Mesothelial cell of epicardium (in vitro differentiated cells): ENCODE measurements around the gene PLD3. TPM values are rescaled to one million over a fixed set of nuclear protein-coding genes. Genes with fewer than 3 reads are reported as not detected.

Experiments
- DNase-seq, 2 experiments: peaks; one replicate each; pipeline ENCODE4 v3.0.0; 2021; ENCODE audit warnings: low spot score in 2 of 2; ENCODE audit not compliant: unreplicated experiment in 2 of 2
- H3K27ac Mint-ChIP-seq: 2 replicates; pipeline ENCODE4 v1.8.0; 2021; ENCODE audit warnings: mixed read lengths
- H3K27me3 Mint-ChIP-seq: 2 replicates; pipeline ENCODE4 v1.8.0; 2021; ENCODE audit warnings: low read depth, mixed read lengths
- H3K36me3 Mint-ChIP-seq: 2 replicates; pipeline ENCODE4 v1.8.0; 2021; ENCODE audit warnings: mixed read lengths
- H3K4me1 Mint-ChIP-seq: 2 replicates; pipeline ENCODE4 v1.8.0; 2021; ENCODE audit warnings: mixed read lengths
- H3K4me3 Mint-ChIP-seq: 2 replicates; pipeline ENCODE4 v1.8.0; 2021; ENCODE audit warnings: mild to moderate bottlenecking, moderate library complexity, mixed read lengths
- H3K9me3 Mint-ChIP-seq: 2 replicates; pipeline ENCODE4 v1.8.0; 2021; ENCODE audit warnings: mixed read lengths
- total RNA-seq: library from RNA; stranded (reverse); gene quantifications from 3 replicates; pipeline ENCODE4 v1.2.1, GENCODE V29; 2021
- TF ChIP-seq, protein P1 (sequence below): fragments of 200-600 bp; sonication (generic); IDR thresholded peaks from one replicate; pipeline ENCODE4 v1.5.0; 2021; ENCODE audit warnings: antibody characterized with exemption; ENCODE audit not compliant: unreplicated experiment

The PLD3 gene
- total RNA-seq, 1 donor from 2014 or later = 369 TPM

DNA sequence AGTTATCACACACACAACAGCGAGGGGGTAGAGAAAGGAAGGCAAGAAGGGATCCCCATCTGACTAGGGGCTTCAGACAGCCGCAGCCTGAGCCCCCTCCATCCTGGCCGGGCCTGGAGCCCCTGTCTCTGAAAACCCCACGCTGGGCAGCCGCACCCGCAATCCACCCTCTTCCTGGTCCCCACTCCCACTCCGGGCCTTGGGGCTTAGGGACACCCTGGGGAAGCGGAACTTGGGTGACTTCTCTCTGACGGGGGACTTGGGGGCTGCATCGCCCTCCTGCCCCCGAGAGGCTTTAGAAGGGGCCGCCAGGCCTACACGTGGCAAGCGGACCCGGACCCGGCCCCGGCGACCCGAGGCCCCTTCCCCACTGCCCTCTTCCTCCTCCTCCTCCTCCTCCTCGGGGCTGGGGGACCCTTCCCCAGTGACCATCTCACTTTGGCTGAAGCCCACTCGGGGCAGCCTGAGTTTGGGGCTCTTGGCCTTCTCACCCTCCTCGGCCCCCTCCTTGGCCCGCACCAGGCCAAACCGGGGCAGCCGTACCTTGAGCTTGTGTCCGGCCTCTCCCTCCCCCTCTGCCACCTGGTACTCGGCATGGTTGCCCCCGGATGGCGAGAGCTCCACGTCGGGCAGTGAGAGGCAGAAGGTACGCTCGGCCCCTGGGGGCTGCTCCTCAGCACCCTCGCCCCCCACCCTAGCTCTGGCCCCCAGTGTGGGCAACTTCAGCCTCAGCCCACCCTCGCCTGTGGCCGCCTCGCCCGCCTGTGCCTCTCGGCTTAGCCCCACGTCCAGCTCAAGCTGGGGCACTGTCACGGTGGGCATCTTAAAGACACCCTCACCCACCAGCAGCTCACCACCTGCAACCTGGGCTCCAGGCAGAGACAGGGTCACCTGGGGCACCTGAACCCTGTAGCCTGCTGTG is 45.7 kb downstream of the PLD3 start:
- Mint-ChIP-seq H3K36me3 (no peaks in the 10 kb centered on the region), H3K4me3 (no peak overlapping the region), H3K4me1 (peaks cover 6% of the 10 kb centered on the region), H3K9me3 (no peaks in the 10 kb centered on the region), H3K27me3 (no peaks in the 10 kb centered on the region), H3K27ac (no peak overlapping the region)
- TF ChIP-seq, protein P1, sequence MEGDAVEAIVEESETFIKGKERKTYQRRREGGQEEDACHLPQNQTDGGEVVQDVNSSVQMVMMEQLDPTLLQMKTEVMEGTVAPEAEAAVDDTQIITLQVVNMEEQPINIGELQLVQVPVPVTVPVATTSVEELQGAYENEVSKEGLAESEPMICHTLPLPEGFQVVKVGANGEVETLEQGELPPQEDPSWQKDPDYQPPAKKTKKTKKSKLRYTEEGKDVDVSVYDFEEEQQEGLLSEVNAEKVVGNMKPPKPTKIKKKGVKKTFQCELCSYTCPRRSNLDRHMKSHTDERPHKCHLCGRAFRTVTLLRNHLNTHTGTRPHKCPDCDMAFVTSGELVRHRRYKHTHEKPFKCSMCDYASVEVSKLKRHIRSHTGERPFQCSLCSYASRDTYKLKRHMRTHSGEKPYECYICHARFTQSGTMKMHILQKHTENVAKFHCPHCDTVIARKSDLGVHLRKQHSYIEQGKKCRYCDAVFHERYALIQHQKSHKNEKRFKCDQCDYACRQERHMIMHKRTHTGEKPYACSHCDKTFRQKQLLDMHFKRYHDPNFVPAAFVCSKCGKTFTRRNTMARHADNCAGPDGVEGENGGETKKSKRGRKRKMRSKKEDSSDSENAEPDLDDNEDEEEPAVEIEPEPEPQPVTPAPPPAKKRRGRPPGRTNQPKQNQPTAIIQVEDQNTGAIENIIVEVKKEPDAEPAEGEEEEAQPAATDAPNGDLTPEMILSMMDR = no peak
- no peak for DNase-seq

DNA sequence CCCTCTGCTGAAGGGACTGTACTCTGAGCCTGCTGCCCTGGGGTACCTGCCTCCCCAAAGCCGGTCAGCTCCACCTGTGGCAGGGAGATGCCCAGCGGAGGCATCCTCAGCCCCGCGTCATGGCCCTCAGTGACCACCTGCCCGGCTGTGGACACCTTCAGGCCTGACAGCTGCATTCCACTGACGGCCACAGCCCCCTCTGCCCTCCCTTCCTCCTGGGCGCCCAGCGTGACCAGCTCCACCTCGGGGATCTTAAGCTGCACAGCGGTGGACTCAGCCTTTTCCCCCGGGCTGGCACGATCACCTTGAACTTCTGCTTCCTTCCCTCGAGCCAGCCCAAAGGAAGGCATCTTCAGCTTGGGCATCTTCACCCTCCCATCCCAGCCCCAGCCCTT is 46.3 kb downstream of the PLD3 start:
- Mint-ChIP-seq H3K4me1 (peaks cover 6% of the 10 kb centered on the region), H3K36me3 (no peaks in the 10 kb centered on the region), H3K27ac (no peak overlapping the region), H3K4me3 (no peak overlapping the region), H3K27me3 (no peaks in the 10 kb centered on the region), H3K9me3 (no peaks in the 10 kb centered on the region)
- TF ChIP-seq, protein P1 = no peak
- no peak for DNase-seq

DNA sequence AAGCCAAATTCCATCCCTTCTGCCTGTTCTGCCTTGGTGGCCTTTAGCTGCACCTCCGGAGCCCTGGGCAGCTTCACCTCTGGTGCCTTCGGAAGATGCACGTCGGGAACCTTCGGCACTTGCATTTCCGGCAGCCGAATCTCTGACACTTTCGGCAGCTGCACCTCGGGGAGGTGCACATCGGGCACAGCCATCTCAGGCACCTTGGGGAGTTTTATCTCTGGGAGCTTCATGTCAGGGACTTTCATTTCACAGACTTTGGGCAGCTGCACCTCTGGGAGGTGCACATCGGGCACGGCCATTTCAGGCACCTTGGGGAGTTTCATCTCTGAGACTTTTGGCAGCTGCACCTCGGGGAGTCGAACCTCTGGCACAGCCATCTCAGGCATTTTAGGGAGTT is 47.5 kb downstream of the PLD3 start:
- H3K4me1 Mint-ChIP-seq = peaks cover 6% of the 10 kb centered on the region

DNA sequence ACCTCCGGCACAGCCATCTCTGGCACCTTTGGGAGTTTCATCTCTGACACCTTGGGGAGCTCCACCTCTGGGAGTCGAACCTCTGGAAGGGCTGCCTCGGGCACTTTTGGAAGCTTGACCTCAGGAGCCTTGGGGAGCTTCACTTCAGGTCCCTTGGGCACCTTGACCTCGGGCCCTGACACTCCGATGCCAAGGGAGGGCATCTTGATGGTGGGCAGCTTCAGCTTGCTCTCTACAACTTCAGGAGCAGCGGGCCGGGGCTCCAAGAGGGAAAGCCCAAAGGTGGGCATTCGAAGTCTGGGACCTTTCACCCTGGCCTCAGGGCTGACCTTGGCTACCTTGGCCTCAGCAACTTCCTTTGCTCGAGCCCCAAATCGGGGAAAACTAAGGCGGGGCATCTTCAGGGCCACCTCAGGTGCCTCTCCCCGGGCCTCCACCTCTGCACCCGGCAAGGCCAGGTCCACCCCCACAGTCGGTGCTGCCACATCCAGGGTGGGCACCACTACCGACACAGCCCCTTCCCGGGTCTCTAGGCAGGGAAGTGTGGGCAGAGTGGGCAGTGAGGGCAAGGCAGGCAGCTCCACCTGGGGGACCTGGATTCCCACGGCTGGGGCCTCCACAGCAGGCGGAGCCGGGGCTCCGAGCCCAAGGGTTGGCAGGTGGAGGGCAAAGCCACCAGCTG is 48.5 kb downstream of the PLD3 start:
- no peak overlapping the region for H3K4me3 Mint-ChIP-seq
- H3K27ac Mint-ChIP-seq = no peak overlapping the region
- no peaks in the 10 kb centered on the region for H3K36me3 Mint-ChIP-seq
- H3K4me1 Mint-ChIP-seq = peaks cover 6% of the 10 kb centered on the region
- H3K9me3 Mint-ChIP-seq = no peaks in the 10 kb centered on the region
- DNase-seq = no peak
- H3K27me3 Mint-ChIP-seq = no peaks in the 10 kb centered on the region
- TF ChIP-seq, protein P1 = no peak

More for the DNA sequence above, 47.5 kb downstream of the PLD3 start:
- Mint-ChIP-seq H3K27me3 (no peaks in the 10 kb centered on the region), H3K9me3 (no peaks in the 10 kb centered on the region), H3K4me3 (no peak overlapping the region), H3K27ac (no peak overlapping the region), H3K36me3 (no peaks in the 10 kb centered on the region)
- TF ChIP-seq, protein P1 = no peak
- DNase-seq = no peak

DNA sequence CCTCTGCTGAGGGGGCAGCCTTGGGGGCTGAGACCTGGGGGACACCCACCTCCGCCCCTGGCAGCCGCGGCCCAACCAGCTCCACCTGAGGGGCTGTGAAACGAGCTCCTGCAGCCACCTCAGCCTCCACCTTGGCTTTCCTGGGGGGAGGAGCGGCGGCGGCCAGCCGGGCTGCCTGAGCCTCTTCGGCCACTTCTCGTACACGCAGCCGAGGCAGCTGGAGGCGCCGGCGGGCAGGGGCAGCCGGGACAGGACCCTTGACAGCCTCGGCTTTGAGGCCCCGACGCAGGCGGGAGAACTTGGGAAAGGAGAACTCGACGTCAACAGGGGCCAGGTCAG is 49.0 kb downstream of the PLD3 start:
- TF ChIP-seq, protein P1 = no peak
- Mint-ChIP-seq H3K9me3 (no peaks in the 10 kb centered on the region), H3K4me3 (no peak overlapping the region), H3K27ac (no peak overlapping the region), H3K36me3 (no peaks in the 10 kb centered on the region), H3K27me3 (no peaks in the 10 kb centered on the region), H3K4me1 (peaks cover 2% of the 10 kb centered on the region)
- no peak for DNase-seq
